Stimulated activated CD4-positive, alpha-beta T cell treated with anti-CD3 and anti-CD28 coated beads, Interleukin-15, amount 100 ng/mL, for 1 hour (primary cell): Measurements from ENCODE around the gene SFXN5.

ENCODE experiments used
- DNase-seq, 2 donors: peaks; one replicate each; pipeline ENCODE4 v3.0.0-alpha.2; 2020; ENCODE audit warnings: low read depth in 1 of 2, low spot score in 1 of 2

SFXN5 gene

DNA sequence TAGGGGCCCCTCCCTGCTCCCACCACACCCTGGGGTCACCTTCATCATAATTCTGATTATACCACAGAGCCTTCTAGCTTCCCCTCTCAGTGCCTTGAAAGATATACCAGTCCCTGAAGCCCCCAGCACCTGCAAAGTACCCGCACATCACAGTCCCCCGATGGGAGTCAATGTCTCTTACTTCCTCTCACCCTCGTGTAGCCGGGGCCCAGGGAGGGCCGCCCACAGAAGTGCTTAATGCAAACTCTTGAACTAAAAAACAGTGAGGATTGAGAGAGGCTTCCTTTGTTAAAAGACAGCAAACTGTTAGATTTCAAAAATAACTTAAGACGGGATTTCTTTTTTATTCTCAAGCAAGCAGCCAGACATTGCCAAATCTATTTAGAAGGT, 76.5 kb downstream of the SFXN5 start:
- DNase-seq, result no peak

DNA sequence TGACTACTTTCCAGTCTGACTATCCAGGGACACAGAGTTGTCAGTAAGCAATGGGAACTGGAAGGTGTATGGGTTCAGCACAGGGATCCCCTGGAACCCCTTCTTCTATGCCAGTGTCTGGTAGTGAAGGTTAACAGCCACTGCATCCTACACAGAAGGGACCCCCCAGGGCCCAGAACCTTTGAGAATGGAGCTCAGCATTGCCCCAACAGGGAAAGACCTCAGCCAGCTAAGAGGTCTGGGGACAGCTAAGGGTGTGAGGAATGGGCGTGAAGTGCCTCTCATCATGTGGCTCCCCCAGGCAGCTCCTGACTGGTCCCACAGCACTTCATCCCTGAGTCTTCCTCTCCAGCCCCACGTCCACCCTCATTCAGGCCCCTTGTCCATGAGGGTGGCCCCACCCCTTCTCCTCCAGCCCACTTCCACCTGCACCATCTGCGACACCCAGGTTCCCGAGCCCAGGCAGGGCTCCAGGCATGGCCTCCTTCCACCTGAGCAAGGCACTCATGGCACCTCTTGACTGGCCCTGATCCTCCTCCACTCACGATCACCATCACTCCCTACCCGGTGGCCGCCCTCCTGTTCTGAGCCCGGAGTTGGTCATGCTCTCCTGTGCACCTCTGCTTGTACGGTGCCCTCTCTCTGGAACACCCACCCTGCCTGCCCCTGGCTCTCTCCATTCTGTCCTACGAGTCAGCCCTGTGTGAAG, 77.1 kb downstream of the SFXN5 start:
- DNase-seq, result no peak

DNA sequence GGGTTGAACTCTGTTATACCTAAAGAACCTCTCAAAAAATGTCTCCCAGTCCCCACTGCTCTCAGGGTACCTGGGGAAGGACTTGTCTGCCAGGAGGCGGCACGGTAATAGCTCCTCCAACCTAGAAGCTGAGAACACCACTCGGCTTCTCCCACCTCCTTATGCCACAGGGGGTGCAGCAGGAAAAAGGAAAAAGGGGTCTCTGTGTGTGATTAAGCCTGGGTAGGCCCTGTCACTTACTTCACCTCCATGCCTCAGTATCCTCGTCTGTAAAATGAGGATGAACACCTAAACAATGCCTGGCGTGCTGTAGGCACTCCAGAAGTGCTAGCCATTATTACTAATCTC, 77.6 kb downstream of the SFXN5 start:
- no peak for DNase-seq

DNA sequence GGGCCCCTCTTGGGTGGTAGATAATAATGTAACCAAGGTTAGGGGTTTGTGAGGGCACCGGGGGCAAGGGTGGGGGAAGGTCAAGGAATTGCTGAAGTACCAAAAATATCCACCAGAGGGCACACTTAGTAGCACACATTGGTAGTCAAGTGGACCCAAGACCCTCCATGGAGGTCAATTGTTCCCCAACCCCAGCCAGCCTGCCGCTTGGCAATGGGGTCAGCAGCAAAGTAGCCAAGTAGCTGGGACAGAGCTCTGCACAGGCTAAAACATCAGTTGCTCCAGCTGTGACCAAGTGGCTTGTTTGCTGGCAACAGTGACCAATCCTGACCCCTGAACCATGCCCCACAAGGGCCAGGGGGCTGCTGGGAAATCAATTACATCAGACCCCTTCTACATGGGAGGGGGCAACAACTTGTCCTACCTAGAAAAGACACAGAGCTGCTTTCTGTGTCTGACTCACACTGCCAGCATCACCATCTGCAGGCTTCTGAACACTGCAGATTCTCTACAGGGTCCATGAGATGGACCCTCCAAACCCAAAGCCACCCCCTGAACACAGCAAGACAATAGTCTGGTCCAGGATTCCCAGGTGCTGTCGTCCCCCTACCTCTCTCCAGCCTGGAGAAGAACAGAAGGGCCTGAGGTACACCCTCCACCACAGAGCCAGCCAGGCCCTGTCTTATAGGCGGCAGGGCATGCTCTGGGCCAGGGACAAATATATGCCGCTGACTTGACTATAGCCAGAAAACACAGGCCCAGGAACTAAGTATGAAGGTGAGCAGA, 78.2 kb downstream of the SFXN5 start:
- no peak for DNase-seq

- no peak for DNase-seq
Observed at GRCh38 chr2:72992734-72993102, 78.8 kb downstream of the SFXN5 start.

DNA sequence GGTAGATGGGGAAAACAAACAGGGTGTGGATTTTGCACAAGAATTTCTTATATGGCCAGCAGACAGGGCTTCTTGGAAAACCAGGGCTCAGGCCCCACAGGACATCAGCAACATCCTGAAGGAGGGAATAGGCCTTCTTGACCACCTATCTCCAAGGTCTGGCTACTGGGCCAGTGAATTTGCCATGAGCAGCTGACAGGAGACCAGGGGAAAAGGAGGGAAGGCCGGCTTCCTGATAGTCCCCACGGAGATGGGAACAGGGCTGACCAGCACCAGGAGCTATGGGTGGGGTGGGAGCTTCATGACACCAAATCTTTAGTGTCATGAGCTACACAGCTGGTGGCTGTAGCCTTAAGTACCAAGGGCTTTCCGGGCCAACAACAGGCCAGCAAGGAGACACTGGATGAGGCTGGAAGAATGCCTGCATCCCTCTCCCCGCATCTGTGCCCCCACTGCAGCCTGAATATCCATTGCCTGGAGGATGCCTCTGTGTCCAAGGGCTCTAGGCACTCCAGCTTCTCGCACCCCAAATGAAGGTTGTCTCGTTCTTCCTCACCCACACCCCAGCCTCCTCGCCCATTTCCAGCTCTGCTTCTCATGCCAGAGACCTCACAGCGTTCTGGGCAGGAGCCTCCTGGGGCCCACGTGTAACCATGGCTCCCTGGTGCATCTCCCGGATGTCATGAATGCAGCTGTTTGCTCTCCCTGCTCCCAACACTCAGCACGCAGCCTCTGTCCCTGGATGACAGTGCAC, 79.4 kb downstream of the SFXN5 start:
- DNase-seq, result no peak

DNA sequence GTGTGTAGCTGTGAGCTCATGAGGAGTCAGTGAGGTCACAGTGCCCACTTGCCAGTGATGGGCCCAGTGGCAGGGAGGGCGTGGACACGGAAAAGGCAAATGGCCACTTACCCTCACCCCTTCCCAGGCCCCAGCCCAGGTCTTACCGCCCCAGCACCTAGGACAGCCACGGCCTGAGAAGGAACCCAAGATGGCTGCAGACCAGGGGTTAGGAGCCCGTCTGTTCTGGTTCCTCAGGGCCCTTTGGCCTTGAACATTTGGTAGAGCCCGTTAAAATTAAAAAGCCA, 80.1 kb downstream of the SFXN5 start:
- DNase-seq, result no peak

DNA sequence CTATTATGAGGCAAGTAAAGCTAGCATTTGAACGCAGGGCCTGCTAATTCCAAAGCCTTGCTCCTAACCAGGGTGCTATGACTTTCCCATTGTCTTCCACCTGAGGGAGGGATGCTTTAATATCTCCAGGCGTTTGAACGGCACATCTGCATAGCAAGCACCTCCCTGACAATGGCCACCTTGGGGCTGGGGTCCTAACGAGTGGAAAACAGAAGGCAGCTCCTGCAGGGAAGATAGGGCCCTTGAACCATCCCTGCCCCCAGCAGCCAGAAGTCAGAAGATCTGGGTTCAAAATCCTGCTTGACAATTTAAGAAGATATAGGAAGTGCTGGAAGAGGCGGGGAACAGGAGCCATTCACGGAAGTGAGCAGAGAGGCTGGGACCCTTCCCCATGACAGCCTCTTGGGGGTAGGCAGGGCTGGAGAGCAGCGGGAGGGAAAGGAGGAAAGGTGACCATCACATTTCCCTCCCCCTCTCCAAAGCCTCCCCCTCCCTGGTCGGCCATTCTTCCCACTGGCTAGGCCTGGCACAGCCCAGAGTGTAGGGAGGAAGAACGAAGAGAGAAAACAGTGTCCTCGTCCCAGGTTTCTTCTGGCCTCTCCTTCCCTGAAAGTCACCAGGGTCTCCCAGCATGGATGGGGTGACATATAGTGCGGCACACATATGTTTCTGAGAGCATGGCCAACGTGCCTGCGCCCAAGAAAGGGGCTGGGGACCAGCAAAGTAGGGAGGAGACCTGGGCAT, 80.6 kb downstream of the SFXN5 start:
- DNase-seq, result no peak

- DNase-seq, result no peak
Observed at GRCh38 chr2:72989770-72990556, 81.5 kb downstream of the SFXN5 start.

DNA sequence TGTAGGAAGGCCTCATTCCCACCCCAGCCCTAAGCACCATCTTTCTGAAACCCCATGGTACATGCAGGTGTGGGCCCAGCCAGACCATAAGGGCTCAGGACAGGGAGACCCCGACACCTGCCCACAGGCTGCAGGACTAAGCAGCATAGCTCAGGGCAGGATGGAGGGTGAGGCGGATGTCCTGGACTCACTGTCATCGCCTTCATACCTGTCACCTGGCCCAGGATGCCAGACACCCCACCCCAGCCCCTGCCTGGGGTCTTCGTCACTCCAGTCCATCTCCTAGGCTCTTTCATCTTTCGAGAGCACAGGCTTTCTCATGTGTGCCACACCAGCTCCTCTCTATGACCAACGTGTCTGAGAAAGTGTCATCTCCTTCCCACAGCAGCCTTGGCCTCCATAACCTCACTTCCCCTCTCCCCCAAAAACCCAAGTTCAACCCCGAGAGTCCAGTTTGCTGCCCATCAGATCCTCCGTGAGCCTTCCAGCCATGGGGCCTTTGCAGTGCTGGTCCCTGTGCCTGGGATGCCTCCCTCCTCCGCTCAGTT, 82.7 kb downstream of the SFXN5 start:
- no peak for DNase-seq

DNA sequence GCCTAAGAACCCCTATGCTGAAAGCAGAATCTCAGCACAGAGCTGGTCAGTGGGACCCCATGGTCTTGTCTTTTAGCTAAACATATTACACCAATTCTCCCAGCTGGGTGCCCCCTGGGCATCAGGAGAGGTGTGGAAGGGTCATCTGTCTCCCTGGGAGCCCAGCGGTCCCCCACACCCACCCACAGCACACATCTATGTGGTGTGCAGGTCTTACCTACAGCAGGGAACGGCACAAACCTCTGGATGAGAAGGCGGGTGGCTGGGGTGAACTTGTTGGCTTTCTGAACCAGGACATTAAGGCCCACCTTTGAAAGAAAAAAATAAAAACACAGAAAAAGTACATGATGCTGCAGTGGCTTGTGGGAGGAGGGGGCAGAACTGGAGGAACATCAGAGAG, 83.5 kb downstream of the SFXN5 start:
- DNase-seq, result no peak

GRCh38 chr2:72985891-72986683, 85.4 kb downstream of the SFXN5 start:
- DNase-seq, result no peak

DNA sequence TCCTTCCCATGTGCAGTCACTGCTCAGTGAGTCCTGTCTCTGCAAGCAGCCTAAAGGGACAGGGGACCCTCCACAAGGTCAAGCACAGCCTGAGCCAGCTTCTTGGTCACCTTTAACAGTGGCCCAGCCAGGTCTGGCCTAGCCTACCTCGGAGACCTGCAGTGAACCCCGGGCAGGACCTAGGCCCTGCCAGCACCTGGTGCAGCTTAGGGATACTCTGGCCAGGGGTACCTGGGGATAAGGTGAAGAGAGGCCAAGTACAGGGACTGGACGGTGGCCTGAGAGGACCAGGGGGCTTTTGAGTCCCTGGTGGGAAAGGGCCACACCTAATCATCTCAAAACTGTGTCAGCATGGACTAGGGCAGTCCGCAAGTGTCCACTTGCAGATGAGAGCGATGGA, 86.4 kb downstream of the SFXN5 start:
- no peak for DNase-seq

DNA sequence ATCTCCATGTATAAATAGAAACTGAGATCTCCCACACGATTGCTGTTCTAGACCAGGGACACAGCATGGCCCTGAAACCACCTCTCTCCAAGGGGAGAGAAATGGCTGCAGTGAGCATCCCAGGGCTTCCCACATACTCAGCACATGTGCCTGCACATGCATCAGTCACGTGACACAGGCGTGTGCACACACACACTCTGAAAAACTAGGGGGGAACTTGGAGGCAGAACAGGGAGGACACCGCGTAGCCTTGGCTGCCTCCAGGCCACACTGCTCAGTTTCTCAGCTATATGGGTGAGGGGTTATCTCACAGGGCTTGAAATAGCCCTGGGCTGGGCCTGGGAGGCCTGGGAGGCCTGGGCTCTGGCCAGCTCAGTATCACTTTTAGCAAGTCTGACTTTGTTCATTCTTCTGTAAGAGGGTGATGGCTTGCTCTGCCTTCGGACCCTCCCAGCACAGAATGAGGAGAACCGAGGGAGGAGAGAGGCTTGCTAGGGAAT, 87.3 kb downstream of the SFXN5 start:
- DNase-seq, result no peak

- DNase-seq, result no peak
Observed at GRCh38 chr2:72983500-72984161, 87.9 kb downstream of the SFXN5 start.

GRCh38 chr2:72982781-72983499, 88.6 kb downstream of the SFXN5 start:
- DNase-seq, result no peak

- DNase-seq, result no peak
Observed at GRCh38 chr2:72982219-72982618, 89.3 kb downstream of the SFXN5 start.

GRCh38 chr2:72981536-72981935, 90.0 kb downstream of the SFXN5 start:
- no peak for DNase-seq
